Activated CD4-positive, alpha-beta memory T cell treated with anti-CD3 and anti-CD28 coated beads, Interleukin-2, amount 10 ng/mL, durations not matched to agents 7 days and 5 days (primary cell): ENCODE data around the gene RHBG. TPM values are rescaled to one million over a fixed set of nuclear protein-coding genes. Genes with fewer than 3 reads are reported as not detected.
"Not testable (repeated sequence)": the region's sequence is repeated elsewhere in the genome, so short reads cannot be mapped to it uniquely, and the experiment has no call there.

Experiments used
- CTCF ChIA-PET: fragments of 350-600 bp; sonication (Branson Sonifier 250); formaldehyde crosslinking; loops from one replicate; lab custom pipeline; 2021; ENCODE audit warnings: antibody characterized with exemption, inconsistent platforms; lab: Charles Lee
- POLR2A ChIA-PET: fragments of 350-600 bp; sonication (Branson Sonifier 250); formaldehyde crosslinking; loops from one replicate; lab custom pipeline; 2021; ENCODE audit warnings: antibody characterized with exemption; lab: Charles Lee
- DNase-seq: peaks from one replicate; pipeline ENCODE4 v3.0.0-alpha.2; 2020
- H3K27ac Mint-ChIP-seq: one replicate; pipeline ENCODE4 v1.8.0; 2021; ENCODE audit warnings: mild to moderate bottlenecking, mixed read lengths
- H3K27me3 Mint-ChIP-seq: one replicate; pipeline ENCODE4 v1.8.0; 2021; ENCODE audit warnings: mixed read lengths
- H3K36me3 Mint-ChIP-seq: one replicate; pipeline ENCODE4 v1.8.0; 2021; ENCODE audit warnings: low read depth, mixed read lengths
- H3K4me1 Mint-ChIP-seq: one replicate; pipeline ENCODE4 v1.8.0; 2021; ENCODE audit warnings: mixed read lengths
- H3K4me3 Mint-ChIP-seq: one replicate; pipeline ENCODE4 v1.8.0; 2021; ENCODE audit warnings: mild to moderate bottlenecking, mixed read lengths
- H3K9me3 Mint-ChIP-seq: one replicate; pipeline ENCODE4 v1.8.0; 2021; ENCODE audit warnings: mixed read lengths
- total RNA-seq, 2 experiments: library from RNA; stranded (reverse); gene quantifications; one replicate each; pipeline ENCODE4 v1.2.3, GENCODE V29; 2021

RHBG gene
- total RNA-seq, 2 experiments from 2014 or later = not detected

- H3K9me3 Mint-ChIP-seq, H3K4me3 Mint-ChIP-seq, H3K4me1 Mint-ChIP-seq, POLR2A ChIA-PET, H3K27ac Mint-ChIP-seq, H3K36me3 Mint-ChIP-seq, DNase-seq: not testable (repeated sequence)
- H3K27me3 Mint-ChIP-seq = peaks cover 27% of the 10 kb centered on the region
- CTCF ChIA-PET = interaction anchor here (2.3 kb wide), 1 partner anchor 100 kb away, joined by 9 read pairs; no protein-coding TSS in a partner anchor
Observed at GRCh38 chr1:156346035-156346434, 23.0 kb upstream of the RHBG start.

GRCh38 chr1:156346636-156347035 lies 22.4 kb upstream of the RHBG start:
- peaks cover 31% of the 10 kb centered on the region for H3K27me3 Mint-ChIP-seq
- POLR2A ChIA-PET = no interaction called here

GRCh38 chr1:156347331-156347730 lies 21.7 kb upstream of the RHBG start:
- Mint-ChIP-seq H3K27ac (no peak overlapping the region), H3K27me3 (peaks cover 31% of the 10 kb centered on the region), H3K4me3 (no peak overlapping the region), H3K36me3 (no peaks in the 10 kb centered on the region), H3K4me1 (peaks cover 5% of the 10 kb centered on the region), H3K9me3 (no peaks in the 10 kb centered on the region)
- no peak for DNase-seq
- CTCF ChIA-PET = interaction anchor here (2.1 to 2.3 kb wide), 2 partner anchors 39 to 98 kb away, joined by 8 to 9 read pairs; no protein-coding TSS in a partner anchor
- POLR2A ChIA-PET = interaction anchor here (0.7 kb wide), 1 partner anchor 9 kb away, joined by 3 read pairs; the partner anchor contains the start of genes CCT3 and TSACC

More at GRCh38 chr1:156346636-156347035, 22.4 kb upstream of the RHBG start:
- Mint-ChIP-seq H3K4me1 (peaks cover 5% of the 10 kb centered on the region), H3K27ac (no peak overlapping the region), H3K9me3 (no peaks in the 10 kb centered on the region), H3K4me3 (no peak overlapping the region), H3K36me3 (no peaks in the 10 kb centered on the region)
- CTCF ChIA-PET = interaction anchor here (2.1 to 2.3 kb wide), 2 partner anchors 39 to 99 kb away, joined by 8 to 9 read pairs; no protein-coding TSS in a partner anchor
- DNase-seq = no peak

GRCh38 chr1:156352481-156352880 lies 16.5 kb upstream of the RHBG start:
- H3K4me3 Mint-ChIP-seq, H3K36me3 Mint-ChIP-seq, H3K27ac Mint-ChIP-seq, H3K9me3 Mint-ChIP-seq, DNase-seq, POLR2A ChIA-PET: not testable (repeated sequence)
- CTCF ChIA-PET = interaction anchor here (1.6 kb wide), 1 partner anchor 93 kb away, joined by 6 read pairs; no protein-coding TSS in a partner anchor
- H3K27me3 Mint-ChIP-seq = peaks cover 35% of the 10 kb centered on the region
- H3K4me1 Mint-ChIP-seq = peaks cover 10% of the 10 kb centered on the region

GRCh38 chr1:156356262-156356874 lies 12.6 kb upstream of the RHBG start:
- POLR2A ChIA-PET = no interaction called here
- DNase-seq = no peak
- Mint-ChIP-seq H3K27ac (no peak overlapping the region), H3K36me3 (no peaks in the 10 kb centered on the region), H3K4me1 (peaks cover 6% of the 10 kb centered on the region), H3K4me3 (no peak overlapping the region), H3K27me3 (peaks cover 41% of the 10 kb centered on the region), H3K9me3 (no peaks in the 10 kb centered on the region)
- CTCF ChIA-PET = interaction anchor here (1.1 to 1.6 kb wide), 2 partner anchors 89 to 257 kb away, joined by 4 to 5 read pairs; no protein-coding TSS in a partner anchor

GRCh38 chr1:156356875-156357534 lies 12.0 kb upstream of the RHBG start:
- CTCF ChIA-PET = interaction anchor here (1.6 kb wide), 1 partner anchor 89 kb away, joined by 5 read pairs; no protein-coding TSS in a partner anchor
- H3K27ac Mint-ChIP-seq = no peak overlapping the region

GRCh38 chr1:156357977-156358376 lies 11.0 kb upstream of the RHBG start:
- ChIA-PET CTCF (interaction anchor here (1.1 to 3.9 kb wide), 3 partner anchors 15 to 147 kb away, joined by 3 to 17 read pairs (median 3); no protein-coding TSS in a partner anchor), POLR2A (no interaction called here)
- H3K9me3 Mint-ChIP-seq = no peaks in the 10 kb centered on the region
- peaks cover 40% of the 10 kb centered on the region for H3K27me3 Mint-ChIP-seq
- H3K4me3 Mint-ChIP-seq = no peak overlapping the region
- no peak overlapping the region for H3K27ac Mint-ChIP-seq
- no peak for DNase-seq
- peaks cover 5% of the 10 kb centered on the region for H3K4me1 Mint-ChIP-seq
- no peaks in the 10 kb centered on the region for H3K36me3 Mint-ChIP-seq

More at GRCh38 chr1:156356875-156357534, 12.0 kb upstream of the RHBG start:
- peaks cover 5% of the 10 kb centered on the region for H3K4me1 Mint-ChIP-seq
- no peaks in the 10 kb centered on the region for H3K36me3 Mint-ChIP-seq
- peak; percentile 46 for DNase-seq
- H3K9me3 Mint-ChIP-seq = no peaks in the 10 kb centered on the region
- H3K4me3 Mint-ChIP-seq = no peak overlapping the region
- POLR2A ChIA-PET = no interaction called here
- H3K27me3 Mint-ChIP-seq = peaks cover 40% of the 10 kb centered on the region

- Mint-ChIP-seq H3K36me3 (no peaks in the 10 kb centered on the region), H3K4me3 (no peak overlapping the region), H3K9me3 (no peaks in the 10 kb centered on the region), H3K4me1 (peaks cover 5% of the 10 kb centered on the region), H3K27me3 (peaks cover 40% of the 10 kb centered on the region), H3K27ac (no peak overlapping the region)
- ChIA-PET POLR2A (no interaction called here), CTCF (interaction anchor here (0.7 to 3.9 kb wide), 8 partner anchors 16 to 266 kb away, joined by 3 to 17 read pairs (median 3); no protein-coding TSS in a partner anchor)
- no peak for DNase-seq
Observed at GRCh38 chr1:156358641-156359040, 10.4 kb upstream of the RHBG start.

GRCh38 chr1:156359249-156359648 lies 9.8 kb upstream of the RHBG start:
- Mint-ChIP-seq H3K4me3 (no peak overlapping the region), H3K9me3 (no peaks in the 10 kb centered on the region), H3K36me3 (no peaks in the 10 kb centered on the region), H3K4me1 (peaks cover 5% of the 10 kb centered on the region), H3K27me3 (peaks cover 38% of the 10 kb centered on the region), H3K27ac (no peak overlapping the region)
- CTCF ChIA-PET = interaction anchor here (0.7 to 3.9 kb wide), 7 partner anchors 16 to 266 kb away, joined by 3 to 17 read pairs (median 3); no protein-coding TSS in a partner anchor
- DNase-seq = no peak
- POLR2A ChIA-PET = no interaction called here

- no peak overlapping the region for H3K4me3 Mint-ChIP-seq
- no peaks in the 10 kb centered on the region for H3K36me3 Mint-ChIP-seq
- H3K27ac Mint-ChIP-seq = no peak overlapping the region
- ChIA-PET POLR2A (no interaction called here), CTCF (interaction anchor here (0.6 to 3.9 kb wide), 4 partner anchors 11 to 86 kb away, joined by 3 to 17 read pairs (median 8); no protein-coding TSS in a partner anchor)
- peaks cover 38% of the 10 kb centered on the region for H3K27me3 Mint-ChIP-seq
- no peak for DNase-seq
- H3K4me1 Mint-ChIP-seq = peaks cover 5% of the 10 kb centered on the region
- H3K9me3 Mint-ChIP-seq = no peaks in the 10 kb centered on the region
Observed at GRCh38 chr1:156359973-156360372, 9.0 kb upstream of the RHBG start.

- Mint-ChIP-seq H3K4me1 (peaks cover 5% of the 10 kb centered on the region), H3K27ac (no peak overlapping the region), H3K36me3 (no peaks in the 10 kb centered on the region), H3K27me3 (peaks cover 42% of the 10 kb centered on the region), H3K9me3 (no peaks in the 10 kb centered on the region), H3K4me3 (no peak overlapping the region)
- no peak for DNase-seq
- CTCF ChIA-PET = interaction anchor here (0.6 to 3.9 kb wide), 3 partner anchors 10 to 85 kb away, joined by 4 to 17 read pairs (median 12); no protein-coding TSS in a partner anchor
- POLR2A ChIA-PET = no interaction called here
Observed at GRCh38 chr1:156360534-156360933, 8.5 kb upstream of the RHBG start.

GRCh38 chr1:156365754-156366153 lies 3.3 kb upstream of the RHBG start:
- Mint-ChIP-seq H3K4me3 (no peak overlapping the region), H3K9me3 (no peaks in the 10 kb centered on the region), H3K4me1 (peaks cover 4% of the 10 kb centered on the region), H3K27ac (no peak overlapping the region), H3K36me3 (no peaks in the 10 kb centered on the region), H3K27me3 (peaks cover 38% of the 10 kb centered on the region)
- ChIA-PET CTCF (no interaction called here), POLR2A (no interaction called here)
- DNase-seq = no peak
